Activated naive CD8-positive, alpha-beta T cell (primary cell): ENCODE data around the gene SGSH.

Experiments used
- H3K27ac Mint-ChIP-seq: one replicate; pipeline ENCODE4 v1.8.0; 2021; ENCODE audit warnings: mixed read lengths
- H3K27me3 Mint-ChIP-seq: one replicate; pipeline ENCODE4 v1.8.0; 2021; ENCODE audit warnings: mixed read lengths
- H3K36me3 Mint-ChIP-seq: one replicate; pipeline ENCODE4 v1.8.0; 2021; ENCODE audit warnings: mixed read lengths
- H3K4me1 Mint-ChIP-seq: one replicate; pipeline ENCODE4 v1.8.0; 2021; ENCODE audit warnings: low read depth, mixed read lengths
- H3K4me3 Mint-ChIP-seq: one replicate; pipeline ENCODE4 v1.8.0; 2021; ENCODE audit warnings: mild to moderate bottlenecking, mixed read lengths
- H3K9me3 Mint-ChIP-seq: one replicate; pipeline ENCODE4 v1.8.0; 2021; ENCODE audit warnings: low read depth, mixed read lengths

SGSH gene

DNA sequence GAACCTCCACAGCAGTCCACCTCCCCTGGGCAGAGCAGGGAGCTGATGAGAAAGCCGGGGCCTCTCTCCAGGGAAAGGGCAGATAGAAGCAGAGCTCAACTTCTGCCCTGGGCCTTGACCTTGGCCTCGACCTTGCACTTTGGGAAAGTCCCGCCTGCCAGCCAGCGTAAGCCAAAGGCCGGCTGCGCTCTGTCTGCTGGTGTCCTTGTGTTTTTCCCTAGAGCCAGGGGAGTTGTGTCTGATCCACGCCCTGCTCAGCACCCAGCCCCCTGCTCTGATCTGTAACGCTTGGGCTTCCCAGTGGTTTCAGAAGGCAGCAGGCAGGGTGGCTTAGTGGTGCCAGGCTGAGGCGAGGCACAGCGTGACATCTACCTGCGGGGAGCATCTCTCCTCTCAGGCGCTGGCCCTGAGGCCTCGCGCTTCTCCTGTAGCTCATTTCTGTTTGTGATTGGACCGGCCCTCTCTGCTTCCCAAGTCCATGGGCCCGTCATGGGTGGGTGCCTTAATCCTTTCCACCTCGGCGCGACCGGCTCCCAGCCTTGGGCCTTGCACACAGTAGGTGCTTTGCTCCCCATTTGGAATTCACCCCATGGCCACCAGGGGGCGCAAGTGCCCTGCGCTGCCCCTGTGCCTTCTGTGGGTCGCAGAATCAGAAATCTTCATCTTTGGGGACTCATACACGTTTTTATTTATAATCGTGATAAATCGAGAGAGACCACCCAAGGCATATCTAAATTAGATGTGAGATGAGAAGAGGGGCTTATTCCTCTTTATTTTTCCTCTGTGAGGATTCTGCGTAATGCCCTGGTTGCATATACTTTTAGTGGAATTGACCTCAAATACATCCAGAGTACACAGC is 24.2 kb downstream of the SGSH start:
- Mint-ChIP-seq H3K9me3 (no peaks in the 10 kb centered on the region), H3K4me3 (no peak overlapping the region), H3K4me1 (no peaks in the 10 kb centered on the region), H3K36me3 (no peaks in the 10 kb centered on the region), H3K27ac (peak overlapping the region; percentile 29), H3K27me3 (peaks cover 2% of the 10 kb centered on the region)

DNA sequence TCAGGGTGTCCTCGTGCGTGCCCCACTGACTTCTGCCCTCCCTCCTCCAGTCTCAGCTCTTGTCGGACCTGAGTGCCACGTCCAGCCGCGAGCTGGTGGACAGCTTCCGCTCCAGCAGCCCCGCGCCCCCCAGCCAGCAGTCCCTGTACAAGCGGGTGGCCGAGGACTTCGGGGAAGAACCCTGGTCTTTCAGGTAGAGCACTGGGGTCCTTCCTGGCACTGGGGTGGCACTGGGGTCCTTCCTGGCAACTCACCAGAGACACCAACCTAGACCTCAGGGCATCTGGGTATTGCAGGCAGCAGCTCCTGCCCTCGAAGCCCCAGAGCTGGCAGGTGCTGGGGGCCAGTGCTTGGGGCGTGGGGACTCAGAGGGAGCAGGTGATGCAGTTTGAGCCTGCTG is 25.0 kb downstream of the SGSH start:
- no peak overlapping the region for H3K4me3 Mint-ChIP-seq
- no peaks in the 10 kb centered on the region for H3K4me1 Mint-ChIP-seq
- no peaks in the 10 kb centered on the region for H3K9me3 Mint-ChIP-seq
- H3K36me3 Mint-ChIP-seq = no peaks in the 10 kb centered on the region
- H3K27ac Mint-ChIP-seq = no peak overlapping the region
- H3K27me3 Mint-ChIP-seq = peaks cover 2% of the 10 kb centered on the region

DNA sequence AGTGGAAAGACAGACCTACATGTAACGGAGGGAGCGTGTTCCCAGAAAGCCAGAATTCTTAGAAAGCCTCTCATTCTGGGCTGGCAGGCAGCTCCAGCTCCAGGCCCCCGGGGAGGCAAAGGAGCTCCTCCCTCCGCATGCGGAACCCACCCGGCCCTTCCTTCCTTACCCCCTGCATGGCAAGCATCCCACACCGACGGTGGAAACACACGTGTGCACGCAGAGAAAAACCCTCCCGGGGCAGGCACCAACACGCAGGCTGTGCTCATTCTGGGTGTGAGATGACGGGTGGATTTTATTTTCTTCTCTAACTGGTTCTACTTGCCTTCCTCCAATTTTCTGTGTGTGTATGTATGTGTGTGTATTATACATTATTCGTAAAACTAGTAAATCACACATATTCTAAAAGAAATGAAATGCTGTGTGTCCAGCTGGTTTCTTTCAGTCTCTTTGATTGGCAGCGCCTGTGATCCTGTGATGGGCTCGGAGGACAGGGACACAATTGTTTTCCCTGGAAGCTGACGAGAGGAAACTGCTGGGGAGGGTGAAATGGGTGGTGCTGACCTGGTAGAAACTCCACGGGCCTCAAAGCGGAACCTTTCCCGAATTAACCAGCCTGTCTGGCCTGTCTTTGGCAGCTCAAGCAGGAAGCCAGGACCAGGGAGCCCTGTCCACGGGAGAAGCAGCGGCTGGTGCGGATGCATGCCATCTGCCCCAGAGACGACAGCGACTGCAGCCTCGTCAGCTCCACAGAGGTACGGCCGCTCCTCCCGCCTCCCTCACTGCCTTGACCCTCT is 28.1 kb downstream of the SGSH start:
- Mint-ChIP-seq H3K27ac (no peak overlapping the region), H3K9me3 (no peaks in the 10 kb centered on the region), H3K27me3 (peaks cover 2% of the 10 kb centered on the region), H3K4me1 (no peaks in the 10 kb centered on the region), H3K4me3 (no peak overlapping the region), H3K36me3 (no peaks in the 10 kb centered on the region)

- no peak overlapping the region for H3K27ac Mint-ChIP-seq
- H3K4me3 Mint-ChIP-seq = no peak overlapping the region
- no peaks in the 10 kb centered on the region for H3K36me3 Mint-ChIP-seq
- no peaks in the 10 kb centered on the region for H3K4me1 Mint-ChIP-seq
- H3K27me3 Mint-ChIP-seq = peaks cover 2% of the 10 kb centered on the region
- no peaks in the 10 kb centered on the region for H3K9me3 Mint-ChIP-seq
Measured at GRCh38 chr17:80191192-80191591, 28.9 kb downstream of the SGSH start.

DNA sequence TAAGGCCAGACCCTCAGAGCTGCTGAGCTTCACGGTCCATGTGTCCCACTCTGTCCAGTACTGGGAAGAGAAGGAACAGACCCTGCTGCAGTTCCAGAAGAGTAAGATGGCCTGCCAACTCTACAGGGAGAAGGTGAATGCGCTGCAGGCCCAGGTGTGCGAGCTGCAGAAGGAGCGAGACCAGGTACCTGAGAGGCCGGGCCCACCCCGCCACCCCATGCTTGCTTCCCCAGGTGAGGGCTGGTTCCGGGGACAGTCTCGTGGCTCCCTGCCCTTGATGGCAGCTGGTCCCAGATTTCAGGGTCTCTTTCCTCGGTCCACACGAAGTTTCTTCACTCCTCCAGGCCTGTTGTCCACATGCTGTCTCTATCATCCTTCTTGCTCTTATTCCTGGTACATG is 29.4 kb downstream of the SGSH start:
- H3K4me1 Mint-ChIP-seq = no peaks in the 10 kb centered on the region

GRCh38 chr17:80189611-80190010 is 30.5 kb downstream of the SGSH start:
- H3K4me3 Mint-ChIP-seq = no peak overlapping the region
- H3K36me3 Mint-ChIP-seq = no peaks in the 10 kb centered on the region
- H3K9me3 Mint-ChIP-seq = no peaks in the 10 kb centered on the region
- H3K27me3 Mint-ChIP-seq = peaks cover 2% of the 10 kb centered on the region
- no peak overlapping the region for H3K27ac Mint-ChIP-seq
- H3K4me1 Mint-ChIP-seq = no peaks in the 10 kb centered on the region

More for the DNA sequence above, 29.4 kb downstream of the SGSH start:
- Mint-ChIP-seq H3K9me3 (no peaks in the 10 kb centered on the region), H3K36me3 (no peaks in the 10 kb centered on the region), H3K27me3 (peaks cover 2% of the 10 kb centered on the region), H3K27ac (no peak overlapping the region), H3K4me3 (no peak overlapping the region)

DNA sequence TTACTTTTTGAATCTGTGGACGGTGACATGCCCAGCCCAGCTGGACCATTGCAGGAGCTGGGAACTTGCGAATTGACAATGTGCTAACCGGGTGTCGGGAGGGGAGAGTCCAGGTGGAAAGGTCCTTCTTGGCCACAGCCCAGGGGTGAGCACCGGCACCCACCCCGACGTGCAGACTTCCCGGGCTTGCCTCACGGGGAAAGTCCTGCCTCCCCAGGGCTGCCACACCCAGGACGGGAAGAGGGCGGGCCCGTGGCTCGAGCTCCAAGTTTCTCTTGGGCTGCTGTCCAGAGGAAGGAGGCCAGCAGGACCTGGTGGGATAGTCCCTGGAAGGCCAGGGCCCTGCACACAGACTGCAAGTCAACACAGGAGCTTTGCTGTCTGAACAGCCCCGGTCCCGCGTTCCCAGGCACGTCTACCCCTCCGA is 32.6 kb downstream of the SGSH start:
- H3K4me3 Mint-ChIP-seq = no peak overlapping the region
- H3K4me1 Mint-ChIP-seq = no peaks in the 10 kb centered on the region
- H3K27me3 Mint-ChIP-seq = peaks cover 2% of the 10 kb centered on the region
- H3K36me3 Mint-ChIP-seq = no peaks in the 10 kb centered on the region
- H3K9me3 Mint-ChIP-seq = no peaks in the 10 kb centered on the region
- H3K27ac Mint-ChIP-seq = no peak overlapping the region

DNA sequence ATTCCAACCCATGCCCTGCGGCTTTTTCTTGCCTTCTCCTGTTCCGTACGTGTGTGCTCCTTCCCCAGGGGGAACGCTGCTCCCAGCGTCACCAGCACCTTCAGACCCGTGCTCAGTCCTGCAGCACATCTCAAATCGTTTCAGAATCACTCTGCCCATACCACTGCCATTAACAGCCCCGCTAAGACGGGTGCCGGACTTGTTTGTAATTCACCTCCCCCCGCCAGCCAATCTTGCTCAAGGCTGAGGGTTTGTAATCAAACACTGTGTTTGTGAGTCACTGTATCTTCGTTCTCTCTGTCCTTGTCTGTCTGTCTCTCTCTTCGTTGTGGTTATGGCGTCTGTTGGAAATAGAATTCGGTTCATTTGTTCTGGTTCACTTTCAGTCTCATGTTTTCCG is 33.0 kb downstream of the SGSH start:
- Mint-ChIP-seq H3K27ac (no peak overlapping the region), H3K9me3 (no peaks in the 10 kb centered on the region), H3K4me1 (no peaks in the 10 kb centered on the region), H3K36me3 (no peaks in the 10 kb centered on the region), H3K4me3 (no peak overlapping the region), H3K27me3 (peaks cover 2% of the 10 kb centered on the region)

DNA sequence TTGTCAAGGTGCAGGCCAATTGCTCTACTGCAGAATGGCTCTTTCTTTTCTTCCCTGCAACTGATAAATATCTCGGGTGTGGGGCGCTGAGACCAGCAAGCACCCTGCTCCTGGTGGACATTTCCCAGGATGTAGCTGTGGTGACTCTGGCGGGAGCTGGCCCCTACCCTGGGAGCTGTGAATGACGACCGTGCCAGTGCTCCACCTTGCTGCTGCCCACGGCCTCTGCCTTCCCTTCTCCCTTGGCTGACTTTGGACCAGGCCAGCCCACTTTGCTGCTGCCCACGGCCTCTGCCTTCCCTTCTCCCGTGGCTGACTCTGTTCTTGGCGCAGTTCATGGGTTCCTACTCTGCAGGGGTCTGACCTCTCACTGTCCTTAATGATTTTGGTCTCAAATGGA is 34.2 kb downstream of the SGSH start:
- Mint-ChIP-seq H3K9me3 (no peaks in the 10 kb centered on the region), H3K36me3 (no peaks in the 10 kb centered on the region), H3K4me1 (no peaks in the 10 kb centered on the region), H3K4me3 (no peak overlapping the region), H3K27ac (no peak overlapping the region), H3K27me3 (no peaks in the 10 kb centered on the region)

GRCh38 chr17:80184423-80184714 is 35.8 kb downstream of the SGSH start:
- Mint-ChIP-seq H3K27ac (no peak overlapping the region), H3K9me3 (no peaks in the 10 kb centered on the region), H3K4me3 (no peak overlapping the region), H3K36me3 (no peaks in the 10 kb centered on the region), H3K27me3 (no peaks in the 10 kb centered on the region), H3K4me1 (no peaks in the 10 kb centered on the region)

GRCh38 chr17:80183581-80184422 is 36.3 kb downstream of the SGSH start:
- Mint-ChIP-seq H3K4me1 (no peaks in the 10 kb centered on the region), H3K27me3 (no peaks in the 10 kb centered on the region), H3K4me3 (no peak overlapping the region), H3K36me3 (no peaks in the 10 kb centered on the region), H3K27ac (no peak overlapping the region), H3K9me3 (no peaks in the 10 kb centered on the region)

DNA sequence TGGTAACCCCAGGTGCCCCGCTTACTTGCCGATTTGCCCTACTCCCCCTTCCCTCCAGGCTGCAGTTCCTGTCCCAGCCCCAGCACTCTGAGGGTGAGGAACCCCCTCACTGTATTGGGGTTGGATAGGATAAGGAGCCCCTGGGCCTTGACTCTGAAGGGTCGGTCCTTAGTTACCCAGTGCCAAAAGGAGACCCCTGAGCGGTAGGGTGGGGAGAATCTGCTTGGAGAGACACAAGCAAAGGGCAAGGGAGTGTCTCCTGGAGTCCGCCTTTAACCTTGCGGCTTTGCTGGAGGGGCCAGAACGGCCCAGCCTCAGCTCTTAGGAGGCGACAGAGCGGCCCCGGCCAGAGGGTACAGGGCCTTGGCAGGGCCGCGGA is 37.3 kb downstream of the SGSH start:
- Mint-ChIP-seq H3K4me3 (no peak overlapping the region), H3K36me3 (no peaks in the 10 kb centered on the region), H3K27me3 (no peaks in the 10 kb centered on the region), H3K4me1 (no peaks in the 10 kb centered on the region), H3K27ac (no peak overlapping the region), H3K9me3 (no peaks in the 10 kb centered on the region)

DNA sequence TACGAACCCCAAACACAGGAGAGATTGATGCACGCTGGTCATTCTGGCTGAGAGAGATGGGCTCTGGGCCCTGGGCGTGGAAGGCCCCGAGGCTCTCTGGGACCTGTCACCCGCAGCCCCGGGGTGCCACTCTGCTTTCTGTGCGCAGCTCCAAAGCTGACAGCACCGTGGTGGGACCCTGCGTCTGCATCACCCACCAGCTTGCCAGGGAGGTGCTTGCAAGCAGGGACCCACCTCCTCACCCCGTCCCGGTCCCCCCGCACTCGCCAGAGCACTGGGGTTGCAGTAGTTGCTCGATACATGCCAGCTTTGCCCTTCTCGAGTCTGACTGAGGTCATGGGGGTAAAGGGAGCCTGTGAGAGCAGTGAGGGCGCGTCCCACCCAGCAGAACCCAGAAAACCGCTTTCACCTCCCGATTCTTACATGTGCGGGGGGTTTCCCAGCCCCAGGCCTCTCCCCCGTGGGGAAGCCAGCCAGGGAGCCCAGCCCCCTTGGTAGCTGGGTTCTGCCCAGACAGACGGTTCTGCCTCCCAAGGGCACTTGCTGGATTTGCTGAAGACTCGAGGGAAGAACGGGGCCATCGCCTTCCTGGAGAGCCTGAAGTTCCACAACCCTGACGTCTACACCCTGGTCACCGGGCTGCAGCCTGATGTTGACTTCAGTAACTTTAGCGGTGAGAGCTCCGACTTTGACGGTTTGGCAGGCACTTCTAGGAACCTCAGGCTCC is 37.9 kb downstream of the SGSH start:
- H3K27ac Mint-ChIP-seq = no peak overlapping the region
- no peaks in the 10 kb centered on the region for H3K4me1 Mint-ChIP-seq
- no peak overlapping the region for H3K4me3 Mint-ChIP-seq
- no peaks in the 10 kb centered on the region for H3K9me3 Mint-ChIP-seq
- H3K27me3 Mint-ChIP-seq = no peaks in the 10 kb centered on the region
- H3K36me3 Mint-ChIP-seq = no peaks in the 10 kb centered on the region

- H3K36me3 Mint-ChIP-seq = no peaks in the 10 kb centered on the region
- no peaks in the 10 kb centered on the region for H3K9me3 Mint-ChIP-seq
- no peaks in the 10 kb centered on the region for H3K4me1 Mint-ChIP-seq
- no peak overlapping the region for H3K27ac Mint-ChIP-seq
- no peaks in the 10 kb centered on the region for H3K27me3 Mint-ChIP-seq
- H3K4me3 Mint-ChIP-seq = no peak overlapping the region
Measured at GRCh38 chr17:80181431-80181830, 38.7 kb downstream of the SGSH start.
